GM12875 (cell line): ENCODE results near the gene NEXN.

Experiments
- H3K4me3 ChIP-seq: one replicate; pipeline ENCODE4 v1.5.1; 2011; ENCODE audit warnings: low read depth, low read length, control low read depth
- TF ChIP-seq, protein P1 (sequence below): IDR thresholded peaks from 2 replicates; pipeline ENCODE4 v1.5.1; 2011; ENCODE audit warnings: low read depth, mild to moderate bottlenecking, control low read depth, inconsistent platforms, low read length, moderate library complexity, borderline replicate concordance; ENCODE audit not compliant: insufficient read depth

Gene NEXN

GRCh38 chr1:77881061-77881460 is 7.4 kb upstream of the NEXN start:
- no peak overlapping the region for H3K4me3 ChIP-seq
- TF ChIP-seq, protein P1, sequence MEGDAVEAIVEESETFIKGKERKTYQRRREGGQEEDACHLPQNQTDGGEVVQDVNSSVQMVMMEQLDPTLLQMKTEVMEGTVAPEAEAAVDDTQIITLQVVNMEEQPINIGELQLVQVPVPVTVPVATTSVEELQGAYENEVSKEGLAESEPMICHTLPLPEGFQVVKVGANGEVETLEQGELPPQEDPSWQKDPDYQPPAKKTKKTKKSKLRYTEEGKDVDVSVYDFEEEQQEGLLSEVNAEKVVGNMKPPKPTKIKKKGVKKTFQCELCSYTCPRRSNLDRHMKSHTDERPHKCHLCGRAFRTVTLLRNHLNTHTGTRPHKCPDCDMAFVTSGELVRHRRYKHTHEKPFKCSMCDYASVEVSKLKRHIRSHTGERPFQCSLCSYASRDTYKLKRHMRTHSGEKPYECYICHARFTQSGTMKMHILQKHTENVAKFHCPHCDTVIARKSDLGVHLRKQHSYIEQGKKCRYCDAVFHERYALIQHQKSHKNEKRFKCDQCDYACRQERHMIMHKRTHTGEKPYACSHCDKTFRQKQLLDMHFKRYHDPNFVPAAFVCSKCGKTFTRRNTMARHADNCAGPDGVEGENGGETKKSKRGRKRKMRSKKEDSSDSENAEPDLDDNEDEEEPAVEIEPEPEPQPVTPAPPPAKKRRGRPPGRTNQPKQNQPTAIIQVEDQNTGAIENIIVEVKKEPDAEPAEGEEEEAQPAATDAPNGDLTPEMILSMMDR = no peak

- no peak overlapping the region for H3K4me3 ChIP-seq
- TF ChIP-seq, protein P1 = no peak
Observed at GRCh38 chr1:77882411-77882810, 6.0 kb upstream of the NEXN start.

- peak overlapping the region; percentile 53 for H3K4me3 ChIP-seq
- TF ChIP-seq, protein P1 = no peak
Observed at GRCh38 chr1:77888781-77889642, 588 bp downstream of the NEXN start.

DNA sequence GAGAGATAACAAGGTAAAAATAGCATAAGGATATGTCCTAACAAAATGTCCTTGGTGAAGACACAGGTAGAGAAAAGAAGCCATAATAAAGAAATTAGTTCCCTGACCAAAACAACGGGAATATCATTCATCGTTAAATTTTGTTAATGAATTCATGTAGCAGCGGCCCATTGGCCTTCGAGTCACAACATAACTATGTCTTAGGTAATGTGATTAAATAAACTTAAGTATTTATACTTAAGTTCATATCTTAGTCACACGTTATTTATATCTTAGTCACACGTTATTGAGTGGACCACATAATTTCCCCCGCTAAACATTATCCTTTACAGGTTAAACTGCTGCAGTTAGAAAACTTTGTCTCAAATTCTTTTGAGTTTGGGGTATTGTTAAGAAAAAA is 1.2 kb downstream of the NEXN start:
- TF ChIP-seq, protein P1 = no peak
- H3K4me3 ChIP-seq = no peak overlapping the region

DNA sequence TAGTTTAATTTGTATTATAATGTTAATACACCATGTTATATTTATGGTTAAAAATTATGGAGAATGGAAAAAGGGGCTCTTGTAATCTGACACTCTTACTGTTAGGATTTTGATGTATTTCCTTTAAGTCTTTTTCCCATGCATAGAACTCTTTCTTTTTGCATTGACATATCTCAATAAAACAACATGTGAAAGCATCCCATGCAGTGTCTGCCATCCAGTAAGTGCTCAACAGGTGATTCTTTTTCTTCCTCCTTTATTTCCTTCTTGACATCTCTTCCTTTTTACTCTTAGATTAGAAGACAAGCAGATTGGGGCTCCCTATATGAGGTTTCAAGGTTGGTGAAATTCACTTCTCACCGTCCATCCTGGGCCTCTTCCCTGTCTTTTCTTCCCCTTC is 2.8 kb downstream of the NEXN start:
- H3K4me3 ChIP-seq = no peak overlapping the region
- TF ChIP-seq, protein P1 = no peak

DNA sequence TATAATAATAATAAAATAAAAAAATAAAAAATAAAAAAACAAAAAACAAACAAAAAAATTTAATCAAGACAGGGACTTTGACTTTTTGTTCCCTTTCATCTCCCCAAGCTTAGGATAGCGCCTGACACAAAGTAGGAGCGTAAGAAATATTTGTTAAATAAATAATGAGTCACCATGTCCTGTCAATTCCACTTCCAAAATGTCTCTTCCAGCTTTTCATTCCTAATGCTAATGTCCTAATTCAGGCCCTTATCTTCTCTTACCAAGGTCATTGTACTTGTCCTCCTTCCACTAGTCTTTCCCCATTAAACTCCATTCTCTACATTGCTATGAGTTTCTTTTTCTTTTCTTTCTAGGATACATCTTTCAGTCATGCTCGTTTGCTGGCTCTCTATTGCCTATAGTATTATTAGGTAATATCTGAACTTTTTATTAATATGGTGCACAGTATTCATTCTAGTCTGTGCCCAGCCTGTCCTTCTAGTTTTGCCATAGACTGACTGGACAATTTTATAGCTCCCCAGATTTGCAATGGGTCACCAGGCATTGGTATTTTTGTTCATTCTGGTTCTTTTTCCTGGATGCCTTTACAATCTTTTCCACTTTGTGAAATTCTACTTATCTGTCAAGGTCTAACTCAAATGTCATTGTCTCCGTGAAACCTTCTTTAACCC is 11.4 kb downstream of the NEXN start:
- no peak overlapping the region for H3K4me3 ChIP-seq
- TF ChIP-seq, protein P1 = no peak
